SU-DHL-6 (cell line): ENCODE results near the gene PDE4D.

Source experiments
- CTCF ChIP-seq: fragments of 200-600 bp; sonication (generic); IDR thresholded peaks from one replicate; pipeline ENCODE4 v1.5.1; 2017; ENCODE audit warnings: antibody characterized with exemption, mild to moderate bottlenecking, low read length, moderate library complexity; ENCODE audit not compliant: insufficient read depth, poor library complexity, severe bottlenecking
- EZH2phosphoT487 ChIP-seq: fragments of 200-600 bp; sonication (generic), shearing (Covaris generic); conservative IDR thresholded peaks from 2 replicates; pipeline ENCODE4 v1.6.1; 2018; ENCODE audit warnings: mild to moderate bottlenecking, antibody characterized with exemption, low read length, moderate library complexity, mixed read lengths

GRCh38 chr5:59783264-59783663 is 110.3 kb downstream of the PDE4D start:
- TF ChIP-seq CTCF: no peak
- no peak for TF ChIP-seq EZH2phosphoT487
